ENCODE data around the gene KIAA0825. TPM values are rescaled to one million over a fixed set of nuclear protein-coding genes. Genes with fewer than 3 reads are reported as not detected.
"Not testable (repeated sequence)": the region's sequence is repeated elsewhere in the genome, so short reads cannot be mapped to it uniquely, and the experiment has no call there.

Gene KIAA0825
- total RNA-seq, 1 donor from 2014 or later = 0.90 TPM

DNA sequence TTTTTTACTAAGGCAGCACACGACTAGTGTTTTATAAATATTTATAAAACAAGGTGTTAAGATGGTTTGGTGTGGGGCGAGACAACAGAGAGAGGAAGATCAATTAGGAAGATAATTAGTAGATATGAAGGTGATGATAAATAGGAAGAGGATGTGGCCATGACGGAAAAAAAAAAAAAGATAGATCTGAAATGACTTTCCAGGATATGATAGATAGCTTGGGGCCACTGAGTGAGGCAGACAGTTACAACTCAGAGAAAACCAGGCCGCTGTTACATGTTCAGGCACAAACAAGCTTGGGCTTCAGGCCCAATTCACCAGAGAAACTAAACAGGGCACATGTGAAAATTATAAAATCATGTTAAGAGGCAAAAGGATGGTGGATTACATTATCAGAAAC, 43.2 kb downstream of the KIAA0825 start:
- no peak for DNase-seq (ENCODE audit: low read depth in 2 of 2)

DNA sequence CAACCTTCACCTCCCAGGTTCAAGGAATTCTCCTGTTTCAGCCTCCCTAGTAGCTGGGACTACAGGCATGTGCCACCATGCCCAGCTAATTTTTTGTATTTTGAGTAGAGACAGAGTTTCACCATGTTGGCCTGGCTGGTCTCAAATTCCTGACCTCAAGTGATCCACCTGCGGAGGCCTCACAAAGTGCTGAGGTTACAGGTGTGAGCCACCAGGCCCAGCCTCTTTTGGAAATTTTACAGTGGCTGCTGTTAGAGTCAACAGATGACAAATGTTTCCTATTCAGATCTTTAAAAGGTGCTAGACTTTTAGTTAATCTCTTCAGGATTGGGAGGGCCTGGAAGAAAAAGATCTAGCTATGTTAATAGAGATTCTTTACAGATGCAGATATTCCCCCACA, 45.1 kb downstream of the KIAA0825 start:
- DNase-seq (ENCODE audit: low read depth in 2 of 2) = not testable (repeated sequence)

DNA sequence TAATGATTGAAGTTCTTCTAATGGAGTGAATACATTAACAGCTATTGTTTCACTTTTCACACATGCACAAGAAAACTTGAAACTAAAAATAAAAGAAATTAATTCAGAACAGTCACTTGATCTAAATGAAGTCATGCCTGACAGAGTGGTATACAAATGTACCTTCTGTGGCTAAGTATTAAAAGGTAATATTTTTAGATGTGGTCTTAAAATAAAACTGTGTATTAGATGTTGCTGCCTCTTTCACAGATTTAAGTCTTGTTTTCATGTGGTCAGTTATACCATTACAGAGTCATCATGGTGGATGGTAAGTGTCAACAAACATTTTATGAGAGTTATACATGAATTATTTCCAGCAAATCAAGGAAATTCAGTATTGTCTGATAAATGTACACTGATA, 47.0 kb downstream of the KIAA0825 start:
- DNase-seq (ENCODE audit: low read depth in 2 of 2) = no peak

DNA sequence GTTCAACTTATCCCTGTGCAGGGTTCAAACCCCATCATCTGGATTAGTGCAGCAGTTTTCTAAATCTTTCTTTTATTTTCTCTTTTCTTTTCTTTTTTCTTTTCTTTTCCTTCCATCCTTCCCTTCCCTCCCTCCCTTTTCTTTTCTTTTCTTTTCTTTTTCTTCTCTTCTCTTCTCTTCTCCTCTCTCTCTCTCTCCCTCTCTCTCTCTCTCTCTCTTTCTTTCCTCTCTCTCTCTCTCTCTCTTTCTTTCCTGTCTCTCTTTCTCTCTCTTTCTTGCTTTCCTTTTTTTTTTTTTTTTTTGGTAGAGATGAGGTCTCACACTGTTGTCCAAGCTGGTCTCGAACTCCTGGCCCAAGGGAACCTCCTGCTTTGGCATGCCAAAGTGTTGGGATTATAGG, 53.6 kb downstream of the KIAA0825 start:
- no peak for DNase-seq (ENCODE audit: low read depth in 2 of 2)

DNA sequence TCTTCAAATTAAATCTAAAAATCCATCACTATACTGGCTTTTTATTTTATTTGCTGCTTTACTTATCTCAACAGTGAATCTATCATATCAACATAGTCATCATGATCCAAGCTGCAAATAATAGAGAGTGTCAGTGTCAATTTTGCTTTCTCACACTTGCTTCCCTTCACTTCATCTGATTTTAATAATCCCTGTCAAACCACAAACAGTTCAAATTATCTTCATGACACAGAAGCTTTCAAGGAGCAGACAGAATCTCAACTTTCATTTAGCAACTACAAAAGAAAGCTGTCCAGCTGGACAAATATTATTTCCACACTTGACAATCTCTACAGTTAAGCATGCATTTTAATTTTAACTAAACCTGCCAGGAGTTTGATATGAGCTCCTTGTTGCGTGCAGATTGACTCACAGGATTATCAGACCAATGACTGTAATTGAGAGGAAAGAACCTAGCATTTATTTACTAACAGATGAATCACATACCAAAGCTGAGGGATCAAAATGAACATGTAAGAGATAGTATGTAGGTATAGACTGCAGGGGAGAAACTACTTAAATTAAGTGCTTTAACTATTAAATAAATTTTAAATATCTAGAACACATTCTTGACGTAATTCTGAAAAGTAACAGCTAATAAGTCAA, 56.0 kb downstream of the KIAA0825 start:
- no peak for DNase-seq (ENCODE audit: low read depth in 2 of 2)

DNA sequence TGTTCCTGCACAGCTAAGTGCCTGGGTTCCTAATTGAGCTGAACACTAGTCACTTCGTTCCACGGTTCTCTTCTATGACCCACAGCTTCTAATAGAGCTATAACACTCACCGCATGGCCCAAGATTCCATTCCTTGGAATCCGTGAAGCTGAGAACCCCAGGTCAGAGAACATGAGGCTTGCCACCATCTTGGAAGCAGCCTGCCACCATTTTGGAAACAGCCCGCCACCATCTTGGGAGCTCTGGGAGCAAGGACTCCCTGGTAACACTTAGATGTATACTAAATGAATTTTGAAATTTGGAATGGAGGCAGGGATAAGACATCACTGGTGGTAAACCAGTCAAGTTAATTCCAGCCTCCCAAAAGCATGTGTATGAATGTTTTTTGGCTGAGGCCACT, 60.4 kb downstream of the KIAA0825 start:
- DNase-seq (ENCODE audit: low read depth in 2 of 2) = no peak

DNA sequence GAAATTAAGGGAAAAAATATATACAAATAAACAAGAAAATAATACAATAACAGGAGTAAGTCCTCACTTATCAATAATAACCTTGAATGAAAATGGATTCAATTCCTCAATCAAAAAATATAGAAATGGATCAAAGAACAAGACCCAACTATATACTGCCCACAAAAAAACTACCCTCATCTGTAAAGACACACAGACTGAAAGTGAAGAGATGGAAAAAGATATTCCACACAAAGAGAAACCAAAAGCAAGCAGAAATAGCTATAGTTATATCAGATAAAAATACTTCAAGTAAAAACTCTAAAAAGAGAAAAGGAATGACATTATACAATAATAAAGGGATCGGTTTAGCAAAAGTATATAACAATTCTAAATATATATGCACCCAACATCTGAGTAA, 66.5 kb downstream of the KIAA0825 start:
- no peak for DNase-seq (ENCODE audit: low read depth in 2 of 2)

DNA sequence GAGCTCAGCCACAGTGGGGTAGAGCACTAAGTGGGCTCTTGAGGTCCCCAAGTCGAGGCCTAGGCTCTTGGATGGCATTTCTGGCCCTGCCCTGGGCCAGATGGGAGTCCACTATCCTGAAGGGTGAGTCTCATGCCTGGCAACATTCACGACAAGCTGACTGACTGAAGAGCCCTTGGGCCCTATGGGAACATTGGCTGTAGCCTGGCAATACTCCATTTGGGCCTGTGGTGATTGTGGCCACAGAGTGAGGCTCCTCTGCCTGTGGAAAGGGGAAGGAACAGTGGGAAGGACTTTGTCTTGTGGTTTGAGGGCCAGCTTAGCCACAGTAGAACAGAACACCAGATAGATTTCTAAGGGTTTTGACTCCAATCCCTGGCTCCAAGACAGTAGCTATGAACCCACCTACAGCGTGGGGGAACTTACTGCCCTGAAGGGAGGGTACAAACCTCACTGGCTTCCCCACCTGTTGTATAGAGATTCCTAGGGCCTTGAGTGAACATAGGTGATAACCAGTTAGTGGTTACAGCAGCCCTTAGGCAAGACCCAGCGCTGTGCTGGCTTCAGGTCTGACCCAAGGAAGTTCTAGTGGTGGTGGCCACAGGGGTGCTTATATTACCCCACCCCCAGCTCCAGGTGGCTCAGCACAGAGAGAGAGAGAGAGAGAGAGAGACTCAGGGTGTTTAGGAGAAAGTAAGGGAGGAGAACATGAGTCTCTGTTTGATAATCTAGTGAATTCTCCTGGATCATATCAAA, 72.4 kb downstream of the KIAA0825 start:
- no peak for DNase-seq (ENCODE audit: low read depth in 2 of 2)

DNA sequence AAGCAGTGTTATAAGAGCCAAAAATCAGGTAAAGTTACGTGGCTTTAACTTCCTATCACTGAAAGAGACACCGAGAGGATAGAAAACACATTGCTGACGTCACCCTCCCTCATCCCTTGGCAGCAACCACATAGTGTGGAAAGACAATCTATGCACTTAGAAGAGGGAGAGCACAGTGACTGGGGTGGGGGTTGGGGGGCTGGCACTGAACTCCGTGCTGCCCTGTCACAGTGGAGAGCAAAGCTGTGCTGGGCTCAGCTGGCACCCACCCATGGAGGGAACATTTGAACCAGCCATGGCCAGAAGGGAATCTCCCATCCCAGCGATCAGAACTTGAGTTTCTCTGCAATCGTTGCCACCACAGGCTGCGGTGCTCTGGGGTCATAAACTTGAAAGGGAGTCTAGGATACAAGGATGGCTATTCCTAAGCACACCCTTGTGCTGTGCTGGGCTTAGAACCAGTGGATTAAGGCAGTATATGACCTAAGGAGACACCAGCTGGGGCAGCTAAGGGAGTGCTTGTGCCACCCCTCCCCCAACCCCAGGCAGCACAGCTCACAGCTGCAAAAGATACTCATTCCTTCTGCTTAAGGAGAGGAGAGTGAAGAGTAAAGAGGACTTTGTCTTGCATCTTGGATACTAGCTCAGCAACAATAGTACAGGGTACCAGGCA, 73.4 kb downstream of the KIAA0825 start:
- DNase-seq (ENCODE audit: low read depth in 2 of 2) = no peak

DNA sequence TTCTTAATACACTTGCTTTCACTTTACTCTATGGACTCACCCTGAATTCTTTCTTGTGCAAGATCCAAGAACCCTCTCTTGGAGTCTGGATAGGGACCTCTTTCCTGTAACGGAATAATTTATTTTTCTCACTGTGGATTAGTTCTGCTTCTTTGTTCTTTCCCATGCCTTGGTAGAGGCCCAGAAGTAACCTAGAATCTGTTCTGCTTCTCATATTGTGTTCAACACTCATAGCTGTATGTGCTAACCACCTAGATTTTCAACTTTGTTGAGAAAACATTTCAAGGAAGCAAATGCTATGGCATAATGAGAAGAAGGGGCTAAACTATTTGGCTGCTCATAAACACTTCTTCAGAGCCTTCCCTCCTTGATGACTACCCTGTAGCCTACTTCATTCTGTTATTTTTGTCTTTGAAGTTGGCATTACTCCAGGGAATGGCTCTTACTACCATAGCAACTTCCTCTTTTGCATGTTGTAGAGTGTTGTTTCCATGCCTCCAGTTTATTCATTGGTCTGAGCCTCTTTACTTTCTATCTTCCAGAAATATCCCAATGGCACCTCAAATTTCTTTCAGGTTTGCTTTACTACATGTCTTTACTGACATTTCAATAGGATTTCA, 74.3 kb downstream of the KIAA0825 start:
- DNase-seq (ENCODE audit: low read depth in 2 of 2) = peak in 1 of 2 donors; percentile 29

DNA sequence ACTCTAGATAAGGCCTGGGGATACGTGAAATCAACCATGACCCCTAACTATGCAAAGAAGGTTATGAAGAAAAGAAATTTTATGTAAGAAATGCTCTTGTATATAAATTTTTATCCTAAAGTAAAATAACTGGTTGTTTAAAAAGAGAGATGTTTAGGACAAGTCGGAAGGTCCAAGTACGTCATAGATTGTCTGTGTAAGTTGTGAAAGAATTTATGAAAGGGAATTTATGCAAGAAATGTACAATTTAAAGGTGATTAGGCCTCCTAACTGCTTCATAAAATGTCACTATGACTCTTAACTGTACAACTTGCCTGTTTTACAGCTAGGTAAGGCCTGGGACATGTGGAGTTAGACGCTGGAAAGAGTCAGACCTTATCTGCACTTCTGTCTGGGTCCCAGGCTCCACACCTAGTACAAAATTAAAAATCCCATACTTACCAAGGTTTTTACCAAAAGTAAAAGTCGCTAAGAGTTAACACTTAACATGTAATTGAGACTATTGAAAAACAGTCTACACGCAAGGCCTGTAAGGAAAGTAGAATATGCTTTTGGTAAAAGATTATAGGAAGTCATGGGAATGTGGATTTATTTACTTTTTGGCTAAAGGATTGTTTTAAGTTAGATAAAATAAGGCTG, 77.4 kb downstream of the KIAA0825 start:
- no peak for DNase-seq (ENCODE audit: low read depth in 2 of 2)

DNA sequence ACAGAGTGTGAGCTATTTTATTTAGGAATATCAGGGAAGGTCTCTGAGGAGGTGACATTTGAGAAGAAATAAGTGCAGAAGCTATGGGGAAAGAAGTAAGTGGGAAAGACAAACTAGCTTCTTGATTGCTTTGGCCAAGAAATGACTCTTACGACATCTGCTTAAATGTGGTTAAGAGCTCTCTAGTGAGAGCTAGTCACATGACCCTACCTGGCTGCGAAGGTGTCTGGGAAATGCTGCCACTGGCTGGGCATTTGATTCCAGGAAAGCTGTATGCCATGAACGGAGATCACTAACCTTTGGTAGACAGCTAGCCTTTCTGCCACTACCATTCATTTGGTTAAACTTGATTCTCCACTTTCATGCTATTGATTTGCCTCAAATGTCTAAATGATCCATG, 80.1 kb downstream of the KIAA0825 start:
- no peak for DNase-seq (ENCODE audit: low read depth in 2 of 2)

DNA sequence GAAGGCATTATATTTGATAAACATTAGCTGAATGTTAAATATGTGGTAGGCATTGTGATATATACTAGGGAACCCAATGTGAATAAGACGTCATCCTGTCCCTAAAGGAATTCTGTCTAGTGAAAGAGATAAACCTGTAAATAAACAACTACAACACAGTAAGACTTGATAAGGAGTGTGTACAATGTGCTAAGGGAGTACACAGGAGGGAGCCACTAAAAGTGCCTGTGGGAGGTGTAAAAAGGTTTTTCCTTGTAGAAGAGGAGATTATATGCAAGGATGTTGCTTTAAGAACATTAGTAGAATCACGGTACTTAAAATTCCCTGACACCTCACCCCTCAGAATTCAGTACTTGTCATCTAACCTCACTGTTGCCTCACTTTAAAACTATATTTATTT, 91.7 kb downstream of the KIAA0825 start:
- no peak for DNase-seq (ENCODE audit: low read depth in 2 of 2)

DNA sequence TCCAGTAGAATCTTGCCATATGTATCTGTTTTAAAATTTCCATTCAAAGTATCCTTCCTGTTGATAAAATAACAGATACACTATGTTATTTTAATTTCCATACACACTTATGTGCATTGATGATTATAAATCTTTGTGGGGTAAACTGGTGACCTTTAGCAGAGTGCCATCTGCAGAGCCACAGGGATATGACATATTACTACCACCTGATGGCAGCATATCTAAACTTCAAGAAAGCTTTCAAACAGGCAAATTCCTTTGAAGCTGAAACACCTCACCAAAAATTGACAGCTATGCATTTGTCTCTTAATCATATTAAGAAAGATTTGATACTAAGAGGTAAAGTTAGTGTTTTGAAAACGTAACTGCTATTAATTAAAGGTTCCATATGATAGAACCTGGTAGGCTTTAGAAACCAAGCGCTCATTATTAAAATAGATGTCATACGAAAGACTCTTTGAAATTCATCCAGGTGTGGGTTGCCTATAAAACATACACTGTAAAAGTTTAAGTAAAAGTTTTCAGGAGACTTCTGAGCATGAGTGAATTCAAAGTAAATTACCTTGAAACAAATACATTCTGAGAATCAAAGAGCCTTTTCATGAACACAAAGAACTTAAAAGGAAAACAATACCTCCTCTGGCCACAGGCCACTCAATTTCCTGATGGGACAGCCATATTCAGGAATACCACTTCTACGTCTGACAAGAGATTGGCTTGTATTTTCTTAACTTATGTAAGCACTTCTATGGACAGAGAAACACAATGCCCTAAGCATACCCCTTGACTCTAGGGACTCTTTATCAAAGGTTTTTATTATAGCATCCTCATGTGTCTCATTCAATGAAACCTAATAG, 93.3 kb downstream of the KIAA0825 start:
- DNase-seq (ENCODE audit: low read depth in 2 of 2) = peak; percentile 39 to 58

DNA sequence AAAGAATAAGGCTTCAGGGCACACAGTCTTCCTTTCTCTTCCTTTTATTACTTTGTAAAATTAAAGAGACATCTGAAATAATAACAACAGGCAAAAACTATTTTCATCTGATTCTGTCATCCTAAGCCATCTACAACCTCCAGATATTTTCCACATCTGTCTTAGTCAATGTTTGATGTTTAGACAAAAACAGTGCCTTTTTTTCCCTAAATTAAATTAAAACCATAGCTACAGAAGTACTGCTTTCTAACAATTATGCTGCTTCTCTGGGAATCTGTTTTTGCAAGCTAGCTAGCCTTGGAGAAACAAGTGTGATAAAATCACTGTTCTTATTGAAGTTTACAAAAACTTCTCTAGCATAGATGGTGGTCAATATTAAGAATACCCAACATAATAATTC, 95.4 kb downstream of the KIAA0825 start:
- no peak for DNase-seq (ENCODE audit: low read depth in 2 of 2)

DNA sequence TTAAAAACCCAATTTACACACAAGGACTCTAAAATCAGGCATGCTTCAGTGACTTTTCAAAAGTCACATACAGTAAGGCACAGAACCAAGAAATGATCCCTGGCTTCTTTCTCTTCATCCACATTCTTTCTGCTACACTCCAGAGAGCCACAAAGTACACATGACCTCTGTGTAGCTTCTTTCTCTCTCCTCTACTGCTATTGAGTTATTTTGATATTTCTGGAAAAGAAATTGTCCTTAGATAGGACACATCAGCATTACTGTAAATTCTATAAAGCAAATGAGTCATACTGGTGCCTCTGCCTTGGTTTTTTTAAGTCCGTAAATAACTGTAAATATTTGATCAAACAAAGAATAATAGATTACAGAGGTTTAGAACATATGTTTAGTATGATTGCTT, 96.3 kb downstream of the KIAA0825 start:
- DNase-seq (ENCODE audit: low read depth in 2 of 2) = no peak

DNA sequence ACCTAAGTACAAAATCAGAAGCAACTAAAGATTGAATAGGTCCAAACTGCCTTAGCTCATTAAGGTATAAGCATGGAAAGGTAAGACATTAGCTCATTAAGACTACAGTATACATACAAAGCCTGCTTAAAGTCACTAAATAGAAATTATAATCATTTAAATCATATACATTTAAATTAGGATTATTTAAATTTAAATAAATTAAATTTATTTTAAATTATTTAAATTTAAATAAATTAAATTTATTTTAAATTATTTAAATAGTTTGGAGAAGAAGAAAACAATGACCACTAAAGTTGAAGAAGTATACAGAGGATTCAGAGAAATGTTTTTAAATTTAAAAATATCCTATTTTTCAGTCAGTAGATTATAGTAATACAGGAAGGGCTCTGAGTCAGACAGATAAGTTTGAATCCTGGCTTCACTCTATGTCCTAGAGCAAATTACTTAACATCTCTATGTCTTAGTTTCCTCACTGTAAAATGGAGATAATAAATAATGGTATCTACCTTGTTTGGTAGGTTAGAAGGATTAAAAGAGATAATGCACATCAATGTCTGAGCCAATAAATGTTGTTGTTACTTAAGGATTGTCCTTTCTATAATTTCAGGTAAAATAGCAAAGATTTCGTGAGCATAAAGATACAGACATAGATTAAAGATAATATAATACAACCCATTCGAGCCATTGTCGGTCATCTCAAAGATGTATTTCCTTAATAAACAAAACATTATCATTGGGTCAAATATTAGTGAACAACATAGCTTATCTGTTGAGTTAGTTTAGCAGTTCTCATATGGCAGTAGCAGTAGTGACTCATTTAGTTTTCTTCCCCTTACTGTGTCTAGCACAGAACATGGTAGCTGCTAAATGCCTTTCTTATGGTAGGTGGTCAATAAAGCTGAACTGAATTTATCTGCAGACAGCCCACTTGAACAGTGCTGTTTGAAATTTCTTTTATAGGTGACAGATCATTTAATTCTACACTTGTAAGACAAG, 100.6 kb downstream of the KIAA0825 start:
- DNase-seq (ENCODE audit: low read depth in 2 of 2) = no peak

DNA sequence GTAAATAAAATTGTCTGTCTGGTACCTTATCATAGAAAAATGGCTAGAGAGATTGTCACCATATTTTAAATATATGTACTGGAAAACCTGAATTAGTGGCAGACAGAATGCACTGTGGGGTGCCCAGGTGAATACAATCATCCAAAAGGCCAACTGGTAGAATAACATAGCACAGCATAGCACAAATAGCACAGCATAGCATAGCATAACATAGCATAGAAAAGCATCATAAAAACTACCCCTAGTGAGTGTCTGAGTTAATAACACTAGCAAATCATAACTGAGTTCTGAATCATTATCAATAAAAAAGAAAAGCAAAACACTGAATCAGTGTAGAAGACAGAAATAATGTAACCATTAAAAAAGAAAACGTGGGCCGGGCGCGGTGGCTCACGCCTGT, 102.3 kb downstream of the KIAA0825 start:
- DNase-seq (ENCODE audit: low read depth in 2 of 2) = no peak

DNA sequence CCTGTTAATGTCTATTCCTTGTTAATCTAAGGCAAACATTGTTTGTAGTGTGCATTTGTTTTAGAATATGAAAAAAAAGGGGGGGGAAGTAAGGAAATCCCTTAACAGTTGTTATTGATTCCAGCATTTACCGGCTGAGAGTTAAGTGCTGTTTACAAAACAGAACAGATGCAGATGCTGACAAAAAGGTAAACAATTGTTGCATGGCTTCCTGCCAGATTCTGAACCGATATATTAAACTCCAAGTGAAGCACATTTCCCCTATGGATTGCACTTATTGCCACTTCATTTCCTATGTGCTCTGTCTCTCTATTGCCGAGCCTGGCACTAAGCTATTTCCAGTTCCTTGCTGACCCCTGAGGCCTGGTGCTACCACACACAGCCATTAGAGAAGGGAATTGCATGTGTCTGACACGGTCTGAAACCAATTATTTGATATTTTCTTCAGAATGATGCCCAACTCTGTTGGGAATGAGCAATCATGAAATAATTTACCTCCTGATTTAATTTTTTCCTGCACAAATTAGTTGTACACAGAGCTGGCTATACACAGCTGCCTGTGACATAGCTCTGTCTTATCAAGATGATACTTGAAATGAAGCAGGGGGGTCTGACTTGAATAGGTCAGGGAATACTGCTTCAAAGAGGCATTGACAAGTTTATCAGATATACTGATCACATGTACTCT, 109.8 kb downstream of the KIAA0825 start:
- DNase-seq (ENCODE audit: low read depth in 2 of 2) = no peak

Measured in dermis microvascular lymphatic vessel endothelial cell (primary cell).